Brain microvascular endothelial cell (primary cell): ENCODE data around the gene LRRC15.

ENCODE experiments used
- DNase-seq: peaks from one replicate; pipeline ENCODE4 v3.0.0-alpha.2; 2020
- H3K27ac ChIP-seq: fragments of 250-450 bp; sonication (Bioruptor Pico); 2 replicates; pipeline ENCODE4 v1.5.1; 2020; ENCODE audit warnings: mild to moderate bottlenecking, moderate library complexity
- H3K27me3 ChIP-seq: fragments of 250-450 bp; sonication (Bioruptor Pico); replicated peaks from 2 replicates; pipeline ENCODE4 v1.5.1; 2020; ENCODE audit warnings: mild to moderate bottlenecking
- H3K36me3 ChIP-seq: fragments of 250-450 bp; sonication (Bioruptor Pico); replicated peaks from 2 replicates; pipeline ENCODE4 v1.5.1; 2020; ENCODE audit warnings: mild to moderate bottlenecking
- H3K4me3 ChIP-seq: 2 replicates; pipeline ENCODE4 v1.5.1; 2011; ENCODE audit warnings: low read depth, mild to moderate bottlenecking, control low read depth, low read length, moderate library complexity
- in situ Hi-C: cut with HindIII; loops from 2 replicates; pipeline ENCODE4 v1.10.0; 2017; ENCODE audit warnings: low sequenced_read_pairs, low pct_ligation_motif_present
- TF ChIP-seq, protein P1 (sequence below): IDR thresholded peaks from 2 replicates; pipeline ENCODE4 v1.5.1; 2011; ENCODE audit warnings: low read depth, mild to moderate bottlenecking, moderate library complexity, low read length, control low read depth, inconsistent platforms; ENCODE audit errors: missing control alignments

LRRC15 gene

GRCh38 chr3:194396859-194397756 is 27.6 kb upstream of the LRRC15 start:
- Histone ChIP-seq H3K27ac (no peak overlapping the region), H3K36me3 (no peaks in the 10 kb centered on the region), H3K4me3 (peak overlapping the region; percentile 42), H3K27me3 (peaks cover 11% of the 10 kb centered on the region)
- TF ChIP-seq, protein P1, sequence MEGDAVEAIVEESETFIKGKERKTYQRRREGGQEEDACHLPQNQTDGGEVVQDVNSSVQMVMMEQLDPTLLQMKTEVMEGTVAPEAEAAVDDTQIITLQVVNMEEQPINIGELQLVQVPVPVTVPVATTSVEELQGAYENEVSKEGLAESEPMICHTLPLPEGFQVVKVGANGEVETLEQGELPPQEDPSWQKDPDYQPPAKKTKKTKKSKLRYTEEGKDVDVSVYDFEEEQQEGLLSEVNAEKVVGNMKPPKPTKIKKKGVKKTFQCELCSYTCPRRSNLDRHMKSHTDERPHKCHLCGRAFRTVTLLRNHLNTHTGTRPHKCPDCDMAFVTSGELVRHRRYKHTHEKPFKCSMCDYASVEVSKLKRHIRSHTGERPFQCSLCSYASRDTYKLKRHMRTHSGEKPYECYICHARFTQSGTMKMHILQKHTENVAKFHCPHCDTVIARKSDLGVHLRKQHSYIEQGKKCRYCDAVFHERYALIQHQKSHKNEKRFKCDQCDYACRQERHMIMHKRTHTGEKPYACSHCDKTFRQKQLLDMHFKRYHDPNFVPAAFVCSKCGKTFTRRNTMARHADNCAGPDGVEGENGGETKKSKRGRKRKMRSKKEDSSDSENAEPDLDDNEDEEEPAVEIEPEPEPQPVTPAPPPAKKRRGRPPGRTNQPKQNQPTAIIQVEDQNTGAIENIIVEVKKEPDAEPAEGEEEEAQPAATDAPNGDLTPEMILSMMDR: no peak
- no peak for DNase-seq
- in situ Hi-C loops: no loop called here

DNA sequence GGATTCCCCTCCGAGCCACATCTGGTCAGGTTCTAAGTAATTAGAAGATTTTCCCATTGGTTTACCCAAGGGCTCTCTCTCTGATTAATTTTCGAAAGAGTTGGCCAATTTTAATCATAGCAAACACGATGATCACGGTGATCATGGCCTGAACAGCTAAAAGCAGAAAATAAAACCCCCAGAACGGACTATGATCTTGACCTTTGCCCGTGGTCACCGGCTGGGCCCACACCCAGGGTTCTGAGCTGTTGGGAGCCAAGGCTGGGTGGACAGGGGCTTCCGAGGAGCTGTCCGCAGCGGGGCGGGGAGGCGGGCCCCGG is 27.0 kb upstream of the LRRC15 start:
- in situ Hi-C loops: no loop called here
- Histone ChIP-seq H3K36me3 (no peaks in the 10 kb centered on the region), H3K27me3 (peaks cover 11% of the 10 kb centered on the region), H3K27ac (no peak overlapping the region), H3K4me3 (no peak overlapping the region)
- TF ChIP-seq, protein P1: no peak
- no peak for DNase-seq

DNA sequence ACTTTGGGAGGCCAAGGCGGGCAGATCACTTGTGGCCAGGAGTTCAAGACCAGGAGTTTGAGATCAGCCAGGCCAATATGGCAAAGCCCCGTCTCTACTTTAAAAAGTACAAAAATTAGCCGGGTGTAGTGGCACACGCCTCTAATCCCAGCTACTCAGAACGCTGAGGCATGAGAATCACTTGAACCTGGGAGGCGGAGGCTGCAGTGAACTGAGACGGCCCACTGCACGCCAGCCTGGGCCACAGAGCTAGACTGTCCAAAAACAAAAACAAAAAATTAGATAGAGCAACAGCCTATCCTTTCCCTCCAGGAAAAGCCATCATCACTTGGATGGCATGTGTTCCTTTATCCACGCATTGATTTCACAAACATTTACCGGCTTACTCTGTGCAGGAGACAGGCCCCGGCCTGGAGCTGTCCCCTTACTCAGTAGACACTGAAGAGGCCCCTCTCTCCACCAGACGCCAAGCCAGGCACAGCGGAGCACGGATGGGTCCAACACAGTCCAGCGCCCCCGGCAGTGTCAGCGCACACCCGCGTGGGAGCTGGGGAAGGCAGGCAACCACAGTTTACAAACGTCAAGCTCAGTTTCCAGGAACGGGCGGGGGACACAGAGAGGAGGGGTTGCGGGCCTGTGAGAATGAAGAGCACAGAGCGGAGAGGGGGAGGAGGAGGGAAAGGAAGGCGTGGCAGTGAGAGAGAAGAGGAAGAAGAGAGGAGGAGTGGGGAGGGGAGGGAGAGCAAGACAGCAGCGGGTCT is 26.4 kb upstream of the LRRC15 start:
- Histone ChIP-seq H3K4me3 (no peak overlapping the region), H3K27me3 (peaks cover 11% of the 10 kb centered on the region), H3K27ac (no peak overlapping the region), H3K36me3 (no peaks in the 10 kb centered on the region)
- DNase-seq: no peak
- in situ Hi-C loops: no loop called here
- TF ChIP-seq, protein P1: no peak

DNA sequence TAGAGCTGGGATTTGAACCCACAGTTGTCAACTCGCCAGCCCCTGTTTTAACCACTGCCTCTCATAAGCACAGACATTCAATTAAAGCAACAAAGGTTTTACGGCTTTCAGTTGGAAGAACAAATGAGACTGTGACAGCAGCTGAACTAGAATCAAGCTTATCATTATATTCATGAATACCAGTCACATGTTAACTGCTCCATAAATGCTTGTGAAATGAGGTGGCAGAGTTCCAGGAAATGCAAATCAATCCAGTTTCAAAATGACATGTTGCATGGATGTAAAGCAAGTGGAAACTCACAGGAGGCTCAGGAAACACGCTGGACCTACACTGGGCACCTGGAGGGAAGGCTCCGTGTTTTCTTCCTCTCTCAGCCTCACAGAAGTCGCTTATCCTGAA is 25.7 kb upstream of the LRRC15 start:
- Histone ChIP-seq H3K27ac (no peak overlapping the region), H3K36me3 (no peaks in the 10 kb centered on the region), H3K27me3 (peaks cover 11% of the 10 kb centered on the region), H3K4me3 (no peak overlapping the region)
- TF ChIP-seq, protein P1: no peak
- DNase-seq: no peak
- in situ Hi-C loops: no loop called here

- TF ChIP-seq, protein P1: no peak
- no peaks in the 10 kb centered on the region for H3K36me3 ChIP-seq
- no peak overlapping the region for H3K27ac ChIP-seq
- peaks cover 11% of the 10 kb centered on the region for H3K27me3 ChIP-seq
- DNase-seq: no peak
- in situ Hi-C loops: no loop called here
- no peak overlapping the region for H3K4me3 ChIP-seq
These were observed 23.0 kb upstream of the LRRC15 start for GRCh38 chr3:194392576-194392975.
